K562 (cell line): Measurements from ENCODE around the gene CRYBG2. TPM values are rescaled to one million over a fixed set of nuclear protein-coding genes. Genes with fewer than 3 reads are reported as not detected.

Source experiments
- ATAC-seq: fragments of 200-7000 bp; cut with Tn5 transposase; 3 replicates; pipeline ENCODE4 v1.9.1; 2020; ENCODE audit warnings: moderate library complexity
- BruUV-seq: library from RNA; stranded (reverse); fragments of 400-500 nt; replicated peaks from 2 replicates; lab custom pipeline; 2021; lab: Mats Ljungman, UMichigan
- CTCF ChIA-PET: fragments of 300-600 bp; formaldehyde crosslinking; extraction: SDS; loops from one replicate; lab custom pipeline; 2021; ENCODE audit warnings: low intra/inter-chr PET ratio; lab: Yijun Ruan, JAX
- POLR2A ChIA-PET: fragments of 300-600, 350-650 bp; sonication (Branson Sonifier 250); formaldehyde crosslinking; extraction: SDS; loops from one replicate; lab custom pipeline; 2021; ENCODE audit warnings: antibody characterized with exemption, inconsistent platforms; lab: Yijun Ruan, JAX
- DNase-seq, 4 experiments: peaks; one replicate each; pipeline versions ENCODE4 v3.0.0 to v3.0.0-alpha.2; 2011 to 2018; ENCODE audit warnings: low spot score in 3 of 4, mixed read lengths in 3 of 4; ENCODE audit errors: extremely low read depth in 1 of 4
- FAIRE-seq: peaks from 2 replicates; lab custom pipeline; 2011; peaks lifted over from hg19 to GRCh38; lab: Jason Lieb, UNC
- H2AFZ ChIP-seq: 2 replicates; pipeline ENCODE4 v1.6.0; 2011; ENCODE audit warnings: low read depth, low read length, control low read depth, inconsistent platforms
- H3K27ac ChIP-seq: fragments of 200-600 bp; 3 replicates; pipeline ENCODE4 v1.8.0; 2011; ENCODE audit warnings: low read depth, mild to moderate bottlenecking, control low read depth, inconsistent platforms, low read length, moderate library complexity, mixed read lengths; ENCODE audit errors: extremely low read depth
- H3K27me3 ChIP-seq, 2 experiments: fragments of 300-600 bp in 1 of 2; 2 replicates in 1 of 2; 3 replicates in 1 of 2; pipeline versions ENCODE4 v1.6.0 to v1.8.0; 2011; ENCODE audit warnings: inconsistent platforms in 2 of 2, low read length in 2 of 2, mild to moderate bottlenecking in 1 of 2, mixed read lengths in 1 of 2, moderate library complexity in 1 of 2; ENCODE audit not compliant: control insufficient read depth in 2 of 2, insufficient read depth in 2 of 2
- H3K36me3 ChIP-seq: fragments of 300-600 bp; 3 replicates; pipeline ENCODE4 v1.8.0; 2011; ENCODE audit warnings: mild to moderate bottlenecking, low read length, inconsistent platforms; ENCODE audit not compliant: control insufficient read depth, insufficient read depth
- H3K4me1 ChIP-seq, 2 experiments: fragments of 200-600 bp in 1 of 2; replicated peaks in 1 of 2; 2 replicates in 1 of 2; 3 replicates in 1 of 2; pipeline versions ENCODE4 v1.5.1 to v1.8.0; 2011; ENCODE audit warnings: inconsistent platforms in 2 of 2, low read length in 2 of 2, mild to moderate bottlenecking in 1 of 2, mixed read lengths in 1 of 2, moderate library complexity in 1 of 2; ENCODE audit not compliant: control insufficient read depth in 2 of 2, insufficient read depth in 2 of 2
- H3K4me2 ChIP-seq: 2 replicates; pipeline ENCODE4 v1.6.1; 2011; ENCODE audit warnings: low read length, control low read depth, inconsistent platforms, mixed read lengths; ENCODE audit not compliant: insufficient read depth
- H3K4me3 ChIP-seq: fragments of 200-600 bp; sonication (generic), shearing (Covaris generic); 2 replicates; pipeline ENCODE4 v1.5.1; 2016; ENCODE audit warnings: control low read depth, inconsistent platforms
- H3K79me2 ChIP-seq: fragments of 200-600 bp; 3 replicates; pipeline ENCODE4 v1.8.0; 2011; ENCODE audit warnings: low read length, inconsistent platforms; ENCODE audit not compliant: control insufficient read depth, insufficient read depth
- H3K9ac ChIP-seq, 2 experiments: 2 replicates each; pipeline versions ENCODE4 v1.6.0 to v1.6.1; 2011; ENCODE audit warnings: low read depth in 2 of 2, low read length in 2 of 2, control low read depth in 1 of 2, inconsistent platforms in 1 of 2, mild to moderate bottlenecking in 1 of 2, mixed read lengths in 1 of 2; ENCODE audit not compliant: insufficient read depth in 1 of 2
- H3K9me1 ChIP-seq: one replicate; pipeline ENCODE4 v1.6.0; 2011; ENCODE audit warnings: inconsistent platforms, mild to moderate bottlenecking, low read length, moderate library complexity; ENCODE audit not compliant: control insufficient read depth, insufficient read depth
- H3K9me3 ChIP-seq: replicated peaks from 2 replicates; pipeline ENCODE4 v1.5.1; 2011; ENCODE audit warnings: low read depth, low read length, inconsistent platforms; ENCODE audit not compliant: control insufficient read depth, insufficient read depth
- H4K20me1 ChIP-seq: replicated peaks from 2 replicates; pipeline ENCODE4 v1.6.1; 2011; ENCODE audit warnings: low read length, inconsistent platforms, mixed read lengths; ENCODE audit not compliant: control insufficient read depth, insufficient read depth
- ATF7 ChIP-seq: fragments of 450-650 bp; IDR thresholded peaks from 2 replicates; pipeline ENCODE4 v1.7.1; 2014; ENCODE audit warnings: mild to moderate bottlenecking, moderate library complexity
- CEBPB ChIP-seq: fragments of 450-650 bp; IDR thresholded peaks from 2 replicates; pipeline ENCODE4 v1.6.1; 2016; ENCODE audit warnings: missing genetic modification characterization, missing compliant biosample characterization
- ETS1 ChIP-seq: conservative IDR thresholded peaks from 2 replicates; pipeline ENCODE4 v1.6.1; 2011; ENCODE audit warnings: low read depth, mild to moderate bottlenecking, low read length; ENCODE audit not compliant: control insufficient read depth
- GABPB1 ChIP-seq: sonication (generic); formaldehyde crosslinking; IDR thresholded peaks from 2 replicates; pipeline ENCODE4 v1.8.0; 2022; ENCODE audit warnings: mild to moderate bottlenecking, missing genetic modification reagents
- ID3 ChIP-seq, 2 experiments: fragments of 250-450 bp in 1 of 2; fragments of 450-650 bp in 1 of 2; sonication (Bioruptor Pico) in 1 of 2; IDR thresholded peaks; 2 replicates each; pipeline versions ENCODE4 v1.6.1 to v1.8.0; 2016 to 2021; ENCODE audit warnings: mild to moderate bottlenecking in 2 of 2, moderate library complexity in 2 of 2, missing compliant biosample characterization in 1 of 2, missing genetic modification characterization in 1 of 2
- JUN ChIP-seq, 2 experiments: sonication (generic) in 1 of 2; formaldehyde crosslinking in 1 of 2; IDR thresholded peaks; 2 replicates each; pipeline versions ENCODE4 v1.6.1 to v1.8.0; 2012 to 2022; ENCODE audit warnings: borderline replicate concordance in 2 of 2, mild to moderate bottlenecking in 2 of 2, improper control_type of control experiment in 1 of 2, low read depth in 1 of 2, low read length in 1 of 2, missing genetic modification reagents in 1 of 2
- KDM1A ChIP-seq, 2 experiments: fragments of 450-650 bp; IDR thresholded peaks; 2 replicates each; pipeline ENCODE4 v1.6.1; 2016; ENCODE audit warnings: mild to moderate bottlenecking in 2 of 2
- RCOR1 ChIP-seq, 2 experiments: IDR thresholded peaks; 2 replicates each; pipeline ENCODE4 v1.6.1; 2012; ENCODE audit warnings: low read depth in 2 of 2, low read length in 2 of 2, borderline replicate concordance in 1 of 2, improper control_type of control experiment in 1 of 2
- TARDBP ChIP-seq: fragments of 450-650 bp; IDR thresholded peaks from 2 replicates; pipeline ENCODE4 v1.6.1; 2016
- TEAD1 ChIP-seq, 2 experiments: fragments of 450-650 bp in 1 of 2; sonication (generic) in 1 of 2; formaldehyde crosslinking; IDR thresholded peaks; 2 replicates each; pipeline versions ENCODE4 v1.4.0 to v1.8.0; 2020 to 2022; ENCODE audit warnings: mild to moderate bottlenecking in 2 of 2, missing genetic modification reagents in 1 of 2
- TFAM ChIP-seq: fragments of 250-450 bp; sonication (Bioruptor Pico); conservative IDR thresholded peaks from 2 replicates; pipeline ENCODE4 v1.5.0; 2021; ENCODE audit warnings: mild to moderate bottlenecking, moderate library complexity
- YY1 ChIP-seq, 3 experiments: IDR thresholded peaks; 2 replicates each; pipeline ENCODE4 v1.6.1; 2011; ENCODE audit warnings: low read length in 2 of 3, mild to moderate bottlenecking in 2 of 3, moderate library complexity in 2 of 3, borderline replicate concordance in 1 of 3, control low read depth in 1 of 3, low read depth in 1 of 3; ENCODE audit not compliant: insufficient read depth in 3 of 3, insufficient replicate concordance in 2 of 3, control insufficient read depth in 1 of 3, insufficient read length in 1 of 3; ENCODE audit errors: extremely low read depth in 1 of 3
- ZFP36 ChIP-seq: fragments of 150-350 bp; IDR thresholded peaks from 2 replicates; pipeline ENCODE4 v1.6.1; 2018; ENCODE audit warnings: low read length, low read depth; ENCODE audit not compliant: partially characterized antibody
- ZNF512 ChIP-seq: IDR thresholded peaks from 2 replicates; pipeline ENCODE4 v1.6.1; 2016; ENCODE audit warnings: missing genetic modification characterization, missing compliant biosample characterization
- WGBS: fragments of 100-300 bp; shearing (Covaris generic); methylation state at CpG from one replicate; pipeline ENCODE4 v1.1.6; 2016; ENCODE audit warnings: low coverage, mixed read lengths; ENCODE audit not compliant: insufficient coverage; ENCODE audit errors: missing lambda C conversion rate; 5-methylcytosine and 5-hydroxymethylcytosine counted together
- in situ Hi-C: fragments of 300-500 bp; cut with MboI; formaldehyde crosslinking; loops from 4 replicates; pipeline ENCODE4 v1.15.0; 2018; ENCODE audit warnings: inconsistent platforms, mixed read lengths
- intact Hi-C: fragments of 100-400 bp; cut with micrococcal nuclease; formaldehyde crosslinking; loops from 2 replicates; pipeline ENCODE4 v1.14.2; 2022
- polyA plus RNA-seq, 8 experiments: library from polyadenylated mRNA; depleted of rRNA in 4 of 8; stranded (reverse) in 5 of 8; unstranded in 3 of 8; fragments of >200 nt; fragmentation: Nextera tagmentation in 2 of 8; fragmentation: Illumina TruSeq in 1 of 8; extraction: Ambion mirVana in 2 of 8; extraction: Trizol in 1 of 8; gene quantifications; 2 replicates each; pipeline versions ENCODE4 v1.2.1 to v1.2.3, GENCODE V29; 2011 to 2014; ENCODE audit warnings: inconsistent platforms in 1 of 8, missing spikeins in 1 of 8
- total RNA-seq, 7 experiments: library from RNA; depleted of rRNA in 6 of 7; stranded (reverse); fragments of >200 nt in 6 of 7; fragmentation: Illumina TruSeq in 2 of 7; extraction: Trizol in 2 of 7; gene quantifications; 2 replicates each; pipeline versions ENCODE4 v1.2.1 to v1.2.3, GENCODE V29; 2011 to 2021; ENCODE audit warnings: low replicate concordance in 1 of 7

CRYBG2 gene
- total and polyA plus RNA-seq, 9 of the 15 experiments (the other 6 are each of a cell fraction or from before 2014, with no cell fraction given) = 0.39 to 8.5 (median 3.7) TPM

GRCh38 chr1:26358411-26359384 is 4.8 kb upstream of the CRYBG2 start:
- 27% methylated on average over 15 of the region's 15 CpGs for WGBS
- Histone ChIP-seq H3K36me3 (no peaks in the 10 kb centered on the region), H3K9me1 (no peaks in the 10 kb centered on the region), H3K4me1 (peaks cover 6 to 43% of the 10 kb centered on the region in 2 experiments; a peak in 4 of 5 replicates), H2AFZ (peak overlapping the region; percentile 41), H4K20me1 (no peaks in the 10 kb centered on the region), H3K4me2 (peak overlapping the region; percentile 38; the same call in 1 of the 2 replicates), H3K9me3 (no peaks in the 10 kb centered on the region), H3K79me2 (no peaks in the 10 kb centered on the region), H3K4me3 (no peak overlapping the region), H3K9ac (peak overlapping the region in 1 of 2 experiments; percentile 38; a peak in 1 of 4 replicates), H3K27me3 (no peaks in the 10 kb centered on the region; a peak in 1 of 5 replicates), H3K27ac (no peak overlapping the region)
- DNase-seq (peak in 3 of 4 experiments; percentile 46 to 57 (median 52)), ATAC-seq (peak; percentile 44), FAIRE-seq (peak; percentile 90)
- POLR2A ChIA-PET = interaction anchor here (0.8 to 1.7 kb wide), 7 partner anchors 8 to 73 kb away, joined by 3 to 5 read pairs (median 4); no protein-coding TSS in a partner anchor
- BruUV-seq = no TSS peak
- in situ Hi-C loops = no loop called here
- intact Hi-C loops = no loop called here
- CTCF ChIA-PET = no interaction called here
- TF ChIP-seq ATF7 (peak; percentile 96), RCOR1 (IDR thresholded peaks at IDR 0.05; ENCODE audit: borderline replicate concordance in 1 of 2, low read depth in 2 of 2, low read length in 2 of 2) (peak in 1 of 2 experiments; percentile 36; a peak in 1 of 4 replicates), TARDBP (no peak), ETS1 (no peak), ZNF512 (tag) (no peak), GABPB1 (0 out of 2 replicates have a peak, but pooled peaks have one; percentile 24), KDM1A (IDR thresholded peaks at IDR 0.05) (peak in 1 of 2 experiments; percentile 9; a peak in 1 of 4 replicates), TFAM (CRISPR knock-in tag) (no peak), ZFP36 (peak; percentile 91), JUN (IDR thresholded peaks at IDR 0.05; ENCODE audit: borderline replicate concordance, low read depth, low read length) (peak; percentile 78), JUN (CRISPR knock-in tag; IDR thresholded peaks at IDR 0.05; ENCODE audit: borderline replicate concordance) (peak; percentile 86), ID3 (CRISPR knock-in tag; IDR thresholded peaks at IDR 0.05) (no peak), ID3 (tag; IDR thresholded peaks at IDR 0.05) (0 out of 2 replicates have a peak, but pooled peaks have one; percentile 48), YY1 (IDR thresholded peaks at IDR 0.05; ENCODE audit: borderline replicate concordance in 1 of 3, control insufficient read depth in 1 of 3, extremely low read depth in 1 of 3, insufficient read depth in 3 of 3, insufficient read length in 1 of 3, insufficient replicate concordance in 2 of 3, low read depth in 1 of 3, low read length in 2 of 3) (peak in 1 of 3 experiments; percentile 11), CEBPB (tag) (peak; percentile 56), TEAD1 (CRISPR knock-in tag; IDR thresholded peaks at IDR 0.05) (no peak)
